Sigmoid colon (tissue), 7 donors: Measurements from ENCODE around the gene NHSL2. TPM values are rescaled to one million over a fixed set of nuclear protein-coding genes. Genes with fewer than 3 reads are reported as not detected.
A peak's percentile ranks its signal among the peaks of the same experiment; 100 is the strongest.

ENCODE experiments used
- DNase-seq: peaks from one replicate; pipeline ENCODE4 v3.0.0-alpha.2; 2019
- H3K27ac ChIP-seq, 4 donors: fragments of 200-600 bp; sonication (generic); one replicate each; pipeline ENCODE4 v1.5.1; 2016 to 2019; ENCODE audit warnings: mild to moderate bottlenecking in 1 of 4
- H3K27me3 ChIP-seq, 3 donors: fragments of 200-600 bp; sonication (generic); one replicate each; pipeline ENCODE4 v1.5.1; 2019; ENCODE audit warnings: mild to moderate bottlenecking in 1 of 3
- H3K36me3 ChIP-seq, 4 donors: fragments of 200-600 bp; sonication (generic); one replicate each; pipeline ENCODE4 v1.5.1; 2016 to 2019
- H3K4me1 ChIP-seq, 4 donors: fragments of 200-600 bp; sonication (generic); one replicate each; pipeline ENCODE4 v1.5.1; 2017 to 2019
- H3K4me3 ChIP-seq, 4 donors: fragments of 200-600 bp; sonication (generic); one replicate each; pipeline ENCODE4 v1.5.1; 2017 to 2019; ENCODE audit warnings: mild to moderate bottlenecking in 2 of 4, moderate library complexity in 1 of 4
- H3K9me3 ChIP-seq, 4 donors: fragments of 200-600 bp in 3 of 4; sonication (generic) in 3 of 4; one replicate each; pipeline versions ENCODE4 v1.5.1 to v1.6.1; 2013 to 2019
- EP300 ChIP-seq, 4 donors: sonication (generic); formaldehyde crosslinking; IDR thresholded peaks; one replicate each; pipeline ENCODE4 v1.6.1; 2017; ENCODE audit warnings: antibody characterized with exemption in 4 of 4
- POLR2A ChIP-seq, 2 donors: fragments of 450-650 bp; IDR thresholded peaks; one replicate each; pipeline ENCODE4 v1.6.1; 2016; ENCODE audit warnings: antibody characterized with exemption in 2 of 2, mild to moderate bottlenecking in 2 of 2, moderate library complexity in 2 of 2
- POLR2AphosphoS5 ChIP-seq, 4 donors: sonication (generic); formaldehyde crosslinking; IDR thresholded peaks; one replicate each; pipeline ENCODE4 v1.6.1; 2017; ENCODE audit warnings: antibody characterized with exemption in 4 of 4
- WGBS, 2 donors: extraction: QIAGEN DNeasy Blood & Tissue Kit; methylation state at CpG; one replicate each; pipeline ENCODE4 v1.1.7; 2013; 5-methylcytosine and 5-hydroxymethylcytosine counted together
- intact Hi-C: fragments of 100-400 bp; cut with DNase I; formaldehyde crosslinking; loops from one replicate; pipeline ENCODE4 v1.15.1; 2023
- polyA plus RNA-seq, 3 donors: library from polyadenylated mRNA; stranded (reverse); fragments of 200-250 nt; gene quantifications; one replicate each; pipeline ENCODE4 v1.2.3, GENCODE V29; 2013
- total RNA-seq, 4 donors: library from RNA; depleted of rRNA; stranded (reverse); fragments of >200 nt; gene quantifications; one replicate each; pipeline ENCODE4 v1.1.0, GENCODE V29; 2016
- TF ChIP-seq, protein P1 (sequence below), 4 experiments: fragments of 450-650 bp in 3 of 4; fragments of 200-600 bp in 1 of 4; IDR thresholded peaks; one replicate each; pipeline ENCODE4 v1.5.1; 2016 to 2019; ENCODE audit warnings: antibody characterized with exemption in 4 of 4, mild to moderate bottlenecking in 3 of 4, moderate library complexity in 2 of 4
- donor health status: healthy with polysubstance abuse.
- donor health status: Bipolar disorder and iron deficiency.
- donor health status: healthy.

NHSL2 gene
- total and polyA plus RNA-seq, 7 donors, result under 0.01 to 21.3 (median 8.1) TPM

DNA sequence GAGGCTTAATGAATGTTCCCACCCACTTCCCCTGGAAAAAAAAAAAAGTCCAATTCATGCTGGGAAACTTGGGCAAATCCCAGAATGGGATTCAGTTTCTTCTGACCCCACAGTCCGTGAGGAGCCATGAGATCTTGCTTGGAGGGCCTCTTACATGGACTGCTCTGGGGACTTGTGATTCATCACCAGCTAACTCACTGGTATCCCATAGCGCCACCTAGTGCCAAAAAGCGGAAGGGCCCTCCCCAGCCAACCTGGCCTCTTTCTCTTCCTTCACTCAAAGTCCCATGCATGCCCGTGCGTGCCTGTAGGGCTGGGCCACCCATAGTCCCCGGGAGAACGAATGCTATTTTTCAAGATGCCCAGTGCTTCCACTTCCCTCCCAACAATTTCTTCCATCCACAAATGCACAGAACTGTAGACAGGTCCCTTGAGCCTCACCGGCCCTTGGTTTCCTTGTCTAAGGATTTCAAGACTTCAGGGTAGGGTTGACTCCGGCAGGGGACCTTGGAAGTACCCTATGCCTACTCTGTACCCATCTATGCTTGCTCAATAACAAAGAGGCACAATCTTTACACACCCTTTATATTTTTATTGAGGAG is 216.0 kb downstream of the NHSL2 start:
- DNase-seq, result peak; percentile 92
- H3K4me3 ChIP-seq, result no peak overlapping the region
- H3K27me3 ChIP-seq, result peaks cover 0 to 3% (median 0%) of the 10 kb centered on the region in 3 donors
- peak overlapping the region; percentile 70 to 79 (median 76) for H3K27ac ChIP-seq
- TF ChIP-seq POLR2AphosphoS5 (IDR thresholded peaks at IDR 0.05) (peak in 3 of 4 donors; percentile 15 to 37 (median 22)), POLR2A (IDR thresholded peaks at IDR 0.05) (no peak)
- TF ChIP-seq, protein P1, sequence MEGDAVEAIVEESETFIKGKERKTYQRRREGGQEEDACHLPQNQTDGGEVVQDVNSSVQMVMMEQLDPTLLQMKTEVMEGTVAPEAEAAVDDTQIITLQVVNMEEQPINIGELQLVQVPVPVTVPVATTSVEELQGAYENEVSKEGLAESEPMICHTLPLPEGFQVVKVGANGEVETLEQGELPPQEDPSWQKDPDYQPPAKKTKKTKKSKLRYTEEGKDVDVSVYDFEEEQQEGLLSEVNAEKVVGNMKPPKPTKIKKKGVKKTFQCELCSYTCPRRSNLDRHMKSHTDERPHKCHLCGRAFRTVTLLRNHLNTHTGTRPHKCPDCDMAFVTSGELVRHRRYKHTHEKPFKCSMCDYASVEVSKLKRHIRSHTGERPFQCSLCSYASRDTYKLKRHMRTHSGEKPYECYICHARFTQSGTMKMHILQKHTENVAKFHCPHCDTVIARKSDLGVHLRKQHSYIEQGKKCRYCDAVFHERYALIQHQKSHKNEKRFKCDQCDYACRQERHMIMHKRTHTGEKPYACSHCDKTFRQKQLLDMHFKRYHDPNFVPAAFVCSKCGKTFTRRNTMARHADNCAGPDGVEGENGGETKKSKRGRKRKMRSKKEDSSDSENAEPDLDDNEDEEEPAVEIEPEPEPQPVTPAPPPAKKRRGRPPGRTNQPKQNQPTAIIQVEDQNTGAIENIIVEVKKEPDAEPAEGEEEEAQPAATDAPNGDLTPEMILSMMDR (IDR thresholded peaks at IDR 0.05), result peak; percentile 57 to 76 (median 72)
- H3K9me3 ChIP-seq, result no peaks in the 10 kb centered on the region
- intact Hi-C loops, result loop anchor here (1.0 to 5.0 kb wide), 2 partner anchors 108 to 214 kb away; partner anchors contain the start of gene NHSL2
- H3K4me1 ChIP-seq, result peaks cover 0 to 65% (median 45%) of the 10 kb centered on the region in 4 donors
- no peaks in the 10 kb centered on the region for H3K36me3 ChIP-seq
- WGBS, 2 donors, result 19 to 21% methylated on average over 9 of the region's 9 CpGs

DNA sequence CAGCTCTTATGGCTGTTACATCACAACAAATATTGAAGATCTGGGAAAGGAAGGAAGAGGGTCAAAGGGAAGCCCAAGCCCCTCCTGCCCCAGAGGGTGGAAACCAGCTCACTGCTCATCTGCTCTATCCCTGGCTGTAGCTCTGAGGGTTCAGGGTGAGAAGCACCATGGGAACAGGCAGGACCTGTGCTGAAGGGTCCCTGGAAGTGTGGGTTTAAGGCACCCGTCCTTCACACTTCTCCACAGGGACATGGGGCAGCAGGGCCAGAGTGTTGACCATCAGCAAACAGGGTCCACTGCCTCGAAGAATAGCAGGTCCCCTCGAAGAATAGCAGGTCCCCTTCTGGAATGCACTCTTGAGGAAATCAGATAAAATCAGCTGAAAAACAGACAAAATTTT is 216.7 kb downstream of the NHSL2 start:
- H3K27ac ChIP-seq, result peak overlapping the region; percentile 10 to 77 (median 68)
- no peak overlapping the region for H3K4me3 ChIP-seq
- DNase-seq, result no peak
- H3K27me3 ChIP-seq, result peaks cover 0 to 3% (median 0%) of the 10 kb centered on the region in 3 donors
- 56 to 58% methylated on average over 3 of the region's 3 CpGs for WGBS, 2 donors
- H3K36me3 ChIP-seq, result no peaks in the 10 kb centered on the region
- TF ChIP-seq EP300 (IDR thresholded peaks at IDR 0.05) (no peak), POLR2A (IDR thresholded peaks at IDR 0.05) (no peak), POLR2AphosphoS5 (IDR thresholded peaks at IDR 0.05) (no peak)
- no peaks in the 10 kb centered on the region for H3K9me3 ChIP-seq
- intact Hi-C loops, result loop anchor here (5.0 kb wide), 1 partner anchor 215 kb away; the partner anchor contains the start of gene NHSL2
- peaks cover 0 to 58% (median 41%) of the 10 kb centered on the region in 4 donors for H3K4me1 ChIP-seq

DNA sequence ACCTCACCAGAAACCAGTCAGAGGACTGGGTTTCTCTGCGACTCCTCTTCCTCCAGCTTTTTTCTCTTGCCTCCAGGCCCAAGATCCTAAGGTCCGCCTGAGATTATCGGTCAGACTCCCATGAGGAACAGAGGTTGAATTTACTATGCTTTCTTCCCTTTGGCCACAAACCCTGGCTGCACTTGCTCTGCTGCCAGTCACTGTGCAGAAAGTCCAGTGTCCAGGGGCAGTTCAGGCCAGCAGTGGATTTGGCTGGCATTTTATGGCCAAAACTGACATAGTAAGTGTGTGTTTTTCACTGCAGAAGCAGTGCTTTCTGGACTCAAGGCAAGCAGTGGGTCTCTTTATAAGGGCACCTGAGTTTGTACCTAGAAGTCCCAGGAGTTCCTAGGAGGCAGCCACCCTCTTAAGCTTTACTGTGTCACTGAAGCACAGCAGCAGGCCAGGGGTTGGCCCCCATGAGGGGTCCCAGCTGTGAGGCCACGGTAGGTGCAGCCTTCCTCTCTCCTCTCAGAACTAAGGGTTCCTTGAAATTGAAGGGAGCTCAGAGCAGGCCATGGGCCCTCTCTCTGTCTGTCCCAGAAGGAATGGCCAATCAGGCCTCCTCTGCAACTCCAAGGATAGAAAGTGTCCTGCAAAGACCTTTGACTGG is 217.7 kb downstream of the NHSL2 start:
- H3K27me3 ChIP-seq, result peaks cover 0 to 3% (median 0%) of the 10 kb centered on the region in 3 donors
- no peaks in the 10 kb centered on the region for H3K9me3 ChIP-seq
- H3K36me3 ChIP-seq, result no peaks in the 10 kb centered on the region
- intact Hi-C loops, result loop anchor here (5.0 kb wide), 1 partner anchor 216 kb away; the partner anchor contains the start of gene NHSL2
- no peak overlapping the region for H3K4me3 ChIP-seq
- H3K27ac ChIP-seq, result peak overlapping the region in 3 of 4 donors; percentile 34 to 76 (median 35)
- no peak for TF ChIP-seq POLR2A (IDR thresholded peaks at IDR 0.05)
- no peak for DNase-seq
- 83 to 92% methylated on average over 4 of the region's 4 CpGs for WGBS, 2 donors
- H3K4me1 ChIP-seq, result peaks cover 0 to 53% (median 37%) of the 10 kb centered on the region in 4 donors

DNA sequence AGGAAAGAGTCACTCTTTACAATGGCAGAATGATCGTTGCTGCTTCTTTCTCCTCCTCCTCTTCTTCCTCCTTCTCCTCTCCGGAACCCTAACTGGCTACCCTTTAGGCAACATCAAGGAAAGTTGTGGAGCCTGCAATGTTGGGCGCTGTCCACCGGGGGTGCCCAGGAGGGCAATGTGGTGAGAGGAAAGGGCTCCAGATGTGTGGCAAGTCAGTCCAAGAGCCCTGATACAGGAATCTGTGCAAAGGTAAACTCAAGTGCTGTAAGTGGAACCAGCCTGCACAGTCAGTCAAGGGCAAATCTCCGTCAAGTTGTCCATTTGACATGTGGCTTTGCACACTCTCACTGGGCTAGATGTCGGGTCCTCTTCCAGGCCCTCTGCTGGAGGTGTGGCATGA is 218.2 kb downstream of the NHSL2 start:
- intact Hi-C loops, result loop anchor here (5.0 kb wide), 1 partner anchor 217 kb away; the partner anchor contains the start of gene NHSL2
- DNase-seq, result no peak

DNA sequence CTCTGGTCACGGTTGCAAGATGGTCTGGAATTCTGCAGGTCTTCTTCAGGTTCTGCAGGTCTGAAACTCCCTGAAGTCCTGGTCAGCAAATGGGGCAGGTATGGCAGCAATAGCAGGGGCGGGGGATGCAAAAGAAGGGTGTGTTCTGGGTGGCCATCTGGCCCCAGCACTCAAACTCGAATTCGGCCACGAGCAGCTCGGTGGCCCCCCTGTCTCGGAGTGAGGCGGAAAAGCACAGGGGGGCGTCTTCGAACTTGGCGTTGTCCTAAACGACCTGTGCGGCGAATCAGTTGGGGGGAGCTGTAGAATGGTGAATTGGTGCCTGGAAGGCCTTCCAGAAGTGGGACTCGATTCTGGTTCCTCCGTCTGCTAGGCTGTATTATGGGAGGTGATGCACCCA is 219.0 kb downstream of the NHSL2 start:
- peaks cover 0 to 44% (median 27%) of the 10 kb centered on the region in 4 donors for H3K4me1 ChIP-seq

More for the DNA sequence above, 218.2 kb downstream of the NHSL2 start:
- TF ChIP-seq POLR2AphosphoS5 (IDR thresholded peaks at IDR 0.05), result no peak
- no peak for TF ChIP-seq POLR2A (IDR thresholded peaks at IDR 0.05)
- TF ChIP-seq, protein P1 (IDR thresholded peaks at IDR 0.05), result no peak
- TF ChIP-seq EP300 (IDR thresholded peaks at IDR 0.05), result no peak
- Histone ChIP-seq H3K36me3 (peaks cover 0 to under 1% (median 0%) of the 10 kb centered on the region in 4 donors), H3K9me3 (no peaks in the 10 kb centered on the region), H3K27ac (peak overlapping the region in 3 of 4 donors; percentile 34 to 76 (median 35)), H3K27me3 (peaks cover 0 to 3% (median 0%) of the 10 kb centered on the region in 3 donors), H3K4me1 (peaks cover 0 to 48% (median 32%) of the 10 kb centered on the region in 4 donors), H3K4me3 (no peak overlapping the region)
- WGBS, 2 donors, result 51 to 69% methylated on average over 6 of the region's 6 CpGs

More for the DNA sequence above, 219.0 kb downstream of the NHSL2 start:
- Histone ChIP-seq H3K9me3 (no peaks in the 10 kb centered on the region), H3K4me3 (no peak overlapping the region), H3K27ac (no peak overlapping the region), H3K36me3 (peaks cover 0 to 6% (median 0%) of the 10 kb centered on the region in 4 donors), H3K27me3 (peaks cover 0 to 3% (median 0%) of the 10 kb centered on the region in 3 donors)
- intact Hi-C loops, result loop anchor here (2.0 to 5.0 kb wide), 2 partner anchors 51 to 217 kb away; partner anchors contain the start of genes NHSL2 and PIN4
- DNase-seq, result no peak
- 95 to 96% methylated on average over 16 of the region's 16 CpGs for WGBS, 2 donors
- TF ChIP-seq, protein P1 (IDR thresholded peaks at IDR 0.05), result no peak
- no peak for TF ChIP-seq EP300 (IDR thresholded peaks at IDR 0.05)
- no peak for TF ChIP-seq POLR2AphosphoS5 (IDR thresholded peaks at IDR 0.05)
- TF ChIP-seq POLR2A (IDR thresholded peaks at IDR 0.05), result no peak
